Sigmoid colon (tissue), 4 donors: Measurements from ENCODE around the gene BNIPL.

Experiments used
- EP300 ChIP-seq, 4 donors: sonication (generic); formaldehyde crosslinking; IDR thresholded peaks; one replicate each; pipeline ENCODE4 v1.6.1; 2017; ENCODE audit warnings: antibody characterized with exemption in 4 of 4
- POLR2A ChIP-seq, 2 donors: fragments of 450-650 bp; IDR thresholded peaks; one replicate each; pipeline ENCODE4 v1.6.1; 2016; ENCODE audit warnings: antibody characterized with exemption in 2 of 2, mild to moderate bottlenecking in 2 of 2, moderate library complexity in 2 of 2
- POLR2AphosphoS5 ChIP-seq, 4 donors: sonication (generic); formaldehyde crosslinking; IDR thresholded peaks; one replicate each; pipeline ENCODE4 v1.6.1; 2017; ENCODE audit warnings: antibody characterized with exemption in 4 of 4
- TF ChIP-seq, protein P1 (sequence below), 4 experiments: fragments of 450-650 bp in 3 of 4; fragments of 200-600 bp in 1 of 4; IDR thresholded peaks; one replicate each; pipeline ENCODE4 v1.5.1; 2016 to 2019; ENCODE audit warnings: antibody characterized with exemption in 4 of 4, mild to moderate bottlenecking in 3 of 4, moderate library complexity in 2 of 4

- TF ChIP-seq, protein P1, sequence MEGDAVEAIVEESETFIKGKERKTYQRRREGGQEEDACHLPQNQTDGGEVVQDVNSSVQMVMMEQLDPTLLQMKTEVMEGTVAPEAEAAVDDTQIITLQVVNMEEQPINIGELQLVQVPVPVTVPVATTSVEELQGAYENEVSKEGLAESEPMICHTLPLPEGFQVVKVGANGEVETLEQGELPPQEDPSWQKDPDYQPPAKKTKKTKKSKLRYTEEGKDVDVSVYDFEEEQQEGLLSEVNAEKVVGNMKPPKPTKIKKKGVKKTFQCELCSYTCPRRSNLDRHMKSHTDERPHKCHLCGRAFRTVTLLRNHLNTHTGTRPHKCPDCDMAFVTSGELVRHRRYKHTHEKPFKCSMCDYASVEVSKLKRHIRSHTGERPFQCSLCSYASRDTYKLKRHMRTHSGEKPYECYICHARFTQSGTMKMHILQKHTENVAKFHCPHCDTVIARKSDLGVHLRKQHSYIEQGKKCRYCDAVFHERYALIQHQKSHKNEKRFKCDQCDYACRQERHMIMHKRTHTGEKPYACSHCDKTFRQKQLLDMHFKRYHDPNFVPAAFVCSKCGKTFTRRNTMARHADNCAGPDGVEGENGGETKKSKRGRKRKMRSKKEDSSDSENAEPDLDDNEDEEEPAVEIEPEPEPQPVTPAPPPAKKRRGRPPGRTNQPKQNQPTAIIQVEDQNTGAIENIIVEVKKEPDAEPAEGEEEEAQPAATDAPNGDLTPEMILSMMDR (IDR thresholded peaks at IDR 0.05) = no peak
- TF ChIP-seq POLR2AphosphoS5 (IDR thresholded peaks at IDR 0.05) (peak; percentile 83 to 90 (median 90)), POLR2A (IDR thresholded peaks at IDR 0.05) (peak; percentile 39 to 61), EP300 (IDR thresholded peaks at IDR 0.05) (no peak)
Measured at GRCh38 chr1:151047591-151047924, 11.2 kb downstream of the BNIPL start, which contains the start of gene C1orf56.
